GM12872 (cell line): Measurements from ENCODE around the gene ST7.

ENCODE experiments used
- CTCF ChIP-seq: IDR thresholded peaks from 3 replicates; pipeline ENCODE4 v1.5.1; 2011; ENCODE audit warnings: low read depth, mild to moderate bottlenecking, low read length, moderate library complexity; ENCODE audit not compliant: insufficient read depth

Gene ST7

GRCh38 chr7:117094457-117094856 lies 141.2 kb downstream of the ST7 start:
- TF ChIP-seq CTCF = no peak

DNA sequence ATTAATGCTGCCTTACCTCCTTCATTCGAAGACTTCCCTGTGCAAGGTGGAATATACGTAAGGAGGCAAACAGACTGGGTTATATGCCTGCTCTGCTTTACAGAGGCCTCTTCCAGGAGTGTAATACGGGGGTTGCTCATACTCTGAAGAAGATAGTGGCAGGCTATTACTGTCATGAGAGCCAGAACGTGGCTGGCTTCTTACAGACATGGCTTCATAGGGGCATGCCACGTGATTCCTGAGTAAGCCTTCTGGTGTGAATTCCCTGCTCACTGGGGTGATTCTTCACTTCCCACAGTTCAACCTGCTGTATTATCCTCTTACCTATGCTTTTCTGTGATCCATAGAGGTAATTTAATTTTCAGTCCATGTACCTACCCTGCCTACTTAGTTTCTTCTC lies 141.8 kb downstream of the ST7 start:
- TF ChIP-seq CTCF = no peak

DNA sequence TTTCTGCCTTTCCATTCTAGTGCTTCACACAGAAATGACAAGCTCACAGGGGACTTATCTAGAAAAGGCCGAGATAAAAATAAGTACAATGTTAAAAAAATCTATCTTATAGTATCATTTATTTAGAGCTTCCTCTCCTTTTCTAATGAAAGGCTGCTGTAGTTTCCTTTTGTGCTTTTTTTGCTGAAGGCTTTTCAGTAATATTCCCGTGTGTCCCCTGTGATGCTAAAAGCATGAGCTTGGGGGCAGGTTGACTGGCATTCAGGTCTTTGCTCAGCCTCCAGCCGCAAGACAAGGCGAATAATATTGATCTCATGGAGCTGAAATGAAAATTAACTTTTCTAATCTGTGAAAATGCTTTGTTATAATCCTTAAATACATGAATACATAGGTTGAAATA lies 143.0 kb downstream of the ST7 start:
- no peak for TF ChIP-seq CTCF

- no peak for TF ChIP-seq CTCF
These were observed 143.6 kb downstream of the ST7 start for GRCh38 chr7:117096942-117097341.

GRCh38 chr7:117097860-117098259 lies 144.6 kb downstream of the ST7 start:
- TF ChIP-seq CTCF = no peak

GRCh38 chr7:117098457-117098856 lies 145.2 kb downstream of the ST7 start:
- no peak for TF ChIP-seq CTCF

DNA sequence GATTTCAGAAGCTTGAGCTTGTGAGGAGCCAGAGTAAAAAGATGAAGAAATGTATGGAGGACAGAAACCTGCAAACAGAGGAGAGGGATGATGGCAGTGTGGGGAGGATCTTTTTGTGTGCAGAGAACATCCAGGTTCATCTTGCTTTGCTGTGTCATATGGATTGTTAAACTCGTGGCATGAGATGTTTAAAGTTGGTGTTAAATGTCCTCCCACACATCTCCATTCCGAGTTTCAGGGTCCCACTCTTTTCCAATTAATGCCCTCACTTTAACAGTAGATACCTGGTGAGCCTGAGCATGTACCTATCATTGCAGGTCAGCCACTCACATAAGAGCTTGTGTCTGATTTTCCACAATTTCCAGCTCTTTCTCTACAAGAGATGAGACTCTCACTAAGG lies 147.7 kb downstream of the ST7 start:
- TF ChIP-seq CTCF = no peak
